Esophagus (tissue), 2 donors: ENCODE results near the gene CDKN2D. TPM values are rescaled to one million over a fixed set of nuclear protein-coding genes. Genes with fewer than 3 reads are reported as not detected.
A peak's percentile ranks its signal among the peaks of the same experiment; 100 is the strongest.
"Not testable (repeated sequence)": the region's sequence is repeated elsewhere in the genome, so short reads cannot be mapped to it uniquely, and the experiment has no call there.

Experiments
- H3K27ac ChIP-seq, 2 donors: one replicate each; pipeline ENCODE4 v1.5.1; 2013; ENCODE audit warnings: low read depth in 2 of 2, mild to moderate bottlenecking in 2 of 2, inconsistent platforms in 1 of 2, low read length in 1 of 2, moderate library complexity in 1 of 2
- H3K27me3 ChIP-seq, 2 donors: one replicate each; pipeline ENCODE4 v1.6.1; 2013; ENCODE audit warnings: low read length in 2 of 2, control low read depth in 1 of 2, mild to moderate bottlenecking in 1 of 2; ENCODE audit not compliant: insufficient read depth in 2 of 2, control insufficient read depth in 1 of 2
- H3K36me3 ChIP-seq, 2 donors: one replicate each; pipeline ENCODE4 v1.6.1; 2013; ENCODE audit warnings: low read length in 1 of 2; ENCODE audit not compliant: control insufficient read depth in 2 of 2, insufficient read depth in 2 of 2
- H3K4me1 ChIP-seq, 2 donors: one replicate each; pipeline ENCODE4 v1.6.1; 2013; ENCODE audit warnings: low read length in 1 of 2; ENCODE audit not compliant: control insufficient read depth in 2 of 2, insufficient read depth in 2 of 2
- H3K4me3 ChIP-seq, 2 donors: one replicate each; pipeline ENCODE4 v1.5.1; 2013; ENCODE audit warnings: low read length in 2 of 2, mild to moderate bottlenecking in 2 of 2, low read depth in 1 of 2, moderate library complexity in 1 of 2
- H3K9me3 ChIP-seq, 2 donors: one replicate each; pipeline ENCODE4 v1.6.1; 2013; ENCODE audit warnings: mild to moderate bottlenecking in 2 of 2, low read depth in 1 of 2, low read length in 1 of 2, moderate library complexity in 1 of 2; ENCODE audit not compliant: control insufficient read depth in 2 of 2, insufficient read depth in 1 of 2
- WGBS, 2 donors: extraction: QIAGEN DNeasy Blood & Tissue Kit; methylation state at CpG; one replicate each; pipeline ENCODE4 v1.1.7; 2013; 5-methylcytosine and 5-hydroxymethylcytosine counted together
- polyA plus RNA-seq, 2 donors: library from polyadenylated mRNA; stranded (reverse); fragments of 200-250 nt; gene quantifications; one replicate each; pipeline ENCODE4 v1.2.3, GENCODE V29; 2013
- donor health status: healthy with polysubstance abuse.
- donor health status: Bipolar disorder and iron deficiency.

Gene CDKN2D
- polyA plus RNA-seq, 2 donors, result 4.6 to 11.7 TPM

GRCh38 chr19:10526887-10527286, 41.9 kb downstream of the CDKN2D start:
- H3K27ac ChIP-seq, H3K4me1 ChIP-seq, H3K4me3 ChIP-seq, H3K36me3 ChIP-seq, H3K27me3 ChIP-seq, H3K9me3 ChIP-seq: not testable (repeated sequence)
- WGBS, 2 donors, result 88 to 92% methylated on average over 8 of the region's 8 CpGs

GRCh38 chr19:10525636-10526035, 43.1 kb downstream of the CDKN2D start:
- Histone ChIP-seq H3K4me3 (no peak overlapping the region), H3K36me3 (no peaks in the 10 kb centered on the region), H3K4me1 (peaks cover 0 to 4% of the 10 kb centered on the region in 2 donors), H3K9me3 (no peaks in the 10 kb centered on the region), H3K27ac (no peak overlapping the region), H3K27me3 (no peaks in the 10 kb centered on the region)
- 90 to 96% methylated on average over 7 of the region's 7 CpGs for WGBS, 2 donors

DNA sequence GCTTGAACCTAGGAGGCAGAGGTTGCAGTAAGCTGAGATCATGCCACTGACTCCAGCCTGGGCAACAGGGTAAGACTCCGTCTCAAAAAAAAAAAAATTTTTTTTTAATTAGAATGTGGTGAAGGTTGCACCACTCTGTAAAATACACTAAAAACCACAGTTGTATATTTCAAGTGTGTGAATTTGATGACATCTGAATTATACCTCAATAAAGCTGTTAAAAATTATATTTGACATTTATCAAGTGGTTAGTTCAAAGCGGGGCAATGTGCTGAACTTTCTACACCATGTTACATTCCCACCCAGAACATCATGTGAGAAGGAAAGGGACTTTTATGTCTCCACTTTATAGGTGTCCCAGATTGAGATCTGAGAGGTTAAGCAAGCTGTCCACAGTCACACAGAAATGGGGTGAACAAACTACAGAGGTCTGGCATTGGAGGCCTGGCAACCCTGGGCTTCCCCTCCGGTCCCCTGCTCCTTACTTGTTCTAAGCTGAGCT, 45.6 kb downstream of the CDKN2D start:
- Histone ChIP-seq H3K36me3 (no peaks in the 10 kb centered on the region), H3K27me3 (no peaks in the 10 kb centered on the region), H3K4me1 (peaks cover 4 to 13% of the 10 kb centered on the region in 2 donors), H3K9me3 (no peaks in the 10 kb centered on the region), H3K4me3 (no peak overlapping the region), H3K27ac (no peak overlapping the region)
- 70 to 76% methylated on average over 3 of the region's 3 CpGs for WGBS, 2 donors

DNA sequence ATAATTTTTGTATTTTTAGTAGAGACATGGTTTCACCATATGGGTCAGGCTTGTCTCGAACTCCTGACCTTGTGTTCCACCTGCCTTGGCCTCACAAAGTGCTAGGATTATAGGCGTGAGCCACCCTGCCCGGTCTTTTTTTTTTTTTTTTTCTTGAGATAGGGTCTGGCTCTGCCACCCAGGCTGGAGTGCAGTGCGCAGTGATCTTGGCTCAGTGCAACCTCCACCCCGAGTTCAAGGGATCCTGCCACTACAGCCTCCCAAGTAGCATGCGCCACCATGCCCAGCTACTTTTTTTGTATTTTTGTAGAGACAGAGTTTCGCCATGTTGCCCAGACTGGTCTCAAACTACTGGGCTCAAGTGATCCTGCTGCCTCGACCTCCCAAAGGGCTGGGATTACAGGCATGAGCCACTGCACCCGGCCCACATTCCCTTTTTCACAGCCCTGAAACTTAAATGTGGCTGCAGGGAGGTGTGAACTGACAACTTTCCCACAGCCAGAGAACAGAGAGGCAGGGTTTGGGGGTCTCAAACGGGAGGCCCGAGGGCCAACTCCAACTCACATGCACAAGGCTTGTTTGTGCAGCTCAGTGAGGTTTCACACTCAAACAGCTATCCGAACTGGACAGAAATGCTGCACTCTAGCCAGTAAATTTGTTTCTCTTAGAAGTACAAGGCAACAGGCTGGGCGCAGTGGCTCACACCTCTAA, 47.2 kb downstream of the CDKN2D start:
- H3K9me3 ChIP-seq, result no peaks in the 10 kb centered on the region
- WGBS, 2 donors, result 44 to 57% methylated on average over 12 to 13 of the region's 13 CpGs
- no peaks in the 10 kb centered on the region for H3K36me3 ChIP-seq
- peak overlapping the region; percentile 69 to 90 for H3K27ac ChIP-seq
- H3K4me1 ChIP-seq, result peaks cover 4 to 17% of the 10 kb centered on the region in 2 donors
- H3K27me3 ChIP-seq, result no peaks in the 10 kb centered on the region
- no peak overlapping the region for H3K4me3 ChIP-seq

DNA sequence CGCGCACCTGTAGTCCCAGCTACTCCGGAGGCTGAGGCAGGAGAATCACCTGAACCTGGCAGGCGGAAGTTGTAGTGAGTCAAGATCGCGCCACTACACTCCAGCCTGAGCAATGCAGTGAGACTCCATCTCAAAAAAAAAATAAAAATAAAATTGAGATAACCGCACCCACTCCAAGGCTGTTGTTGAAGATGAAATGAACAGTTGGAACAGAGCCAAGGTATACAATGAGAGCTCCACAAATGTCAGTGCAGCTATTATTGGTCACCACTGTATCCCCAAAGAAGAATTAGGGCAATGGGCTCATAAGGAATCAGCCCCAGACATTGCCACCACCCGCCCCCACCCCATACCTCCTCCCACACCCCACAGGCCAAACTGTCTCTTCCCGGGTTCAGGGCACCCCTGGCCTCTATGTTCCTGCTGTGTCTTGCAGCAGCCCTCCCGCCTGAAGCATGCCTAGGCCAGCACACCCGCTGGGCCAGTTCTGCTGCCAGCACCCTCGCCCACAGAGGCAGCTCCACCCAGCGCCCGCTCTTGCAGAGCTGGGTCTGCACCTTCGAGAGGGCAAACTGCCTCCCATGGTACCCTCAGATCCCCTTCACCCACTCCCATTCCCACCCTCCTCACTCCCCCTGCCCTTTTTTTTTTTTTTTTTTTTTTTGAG, 48.0 kb downstream of the CDKN2D start:
- H3K9me3 ChIP-seq, result no peaks in the 10 kb centered on the region
- no peak overlapping the region for H3K4me3 ChIP-seq
- no peaks in the 10 kb centered on the region for H3K27me3 ChIP-seq
- peaks cover 4 to 17% of the 10 kb centered on the region in 2 donors for H3K4me1 ChIP-seq
- peak overlapping the region; percentile 84 to 90 for H3K27ac ChIP-seq
- 50 to 62% methylated on average over 15 of the region's 15 CpGs for WGBS, 2 donors
- H3K36me3 ChIP-seq, result no peaks in the 10 kb centered on the region

- Histone ChIP-seq H3K4me3 (no peak overlapping the region), H3K36me3 (peaks cover 0 to 2% of the 10 kb centered on the region in 2 donors), H3K27ac (peak overlapping the region; percentile 88 to 90), H3K4me1 (peaks cover 4 to 25% of the 10 kb centered on the region in 2 donors), H3K27me3 (peaks cover 0 to 1% of the 10 kb centered on the region in 2 donors), H3K9me3 (no peaks in the 10 kb centered on the region)
- 60 to 61% methylated on average over 7 of the region's 7 CpGs for WGBS, 2 donors
Observed at GRCh38 chr19:10519421-10519820, 49.4 kb downstream of the CDKN2D start.

GRCh38 chr19:10518444-10519361, 50.1 kb downstream of the CDKN2D start:
- peaks cover 0 to 5% of the 10 kb centered on the region in 2 donors for H3K27me3 ChIP-seq
- peaks cover 0 to 9% of the 10 kb centered on the region in 2 donors for H3K36me3 ChIP-seq
- H3K4me1 ChIP-seq, result peaks cover 4 to 30% of the 10 kb centered on the region in 2 donors
- H3K4me3 ChIP-seq, result no peak overlapping the region
- 9 to 11% methylated on average over 33 of the region's 33 CpGs for WGBS, 2 donors
- H3K9me3 ChIP-seq, result peaks cover 0 to 4% of the 10 kb centered on the region in 2 donors
- H3K27ac ChIP-seq, result peak overlapping the region; percentile 88 to 90

DNA sequence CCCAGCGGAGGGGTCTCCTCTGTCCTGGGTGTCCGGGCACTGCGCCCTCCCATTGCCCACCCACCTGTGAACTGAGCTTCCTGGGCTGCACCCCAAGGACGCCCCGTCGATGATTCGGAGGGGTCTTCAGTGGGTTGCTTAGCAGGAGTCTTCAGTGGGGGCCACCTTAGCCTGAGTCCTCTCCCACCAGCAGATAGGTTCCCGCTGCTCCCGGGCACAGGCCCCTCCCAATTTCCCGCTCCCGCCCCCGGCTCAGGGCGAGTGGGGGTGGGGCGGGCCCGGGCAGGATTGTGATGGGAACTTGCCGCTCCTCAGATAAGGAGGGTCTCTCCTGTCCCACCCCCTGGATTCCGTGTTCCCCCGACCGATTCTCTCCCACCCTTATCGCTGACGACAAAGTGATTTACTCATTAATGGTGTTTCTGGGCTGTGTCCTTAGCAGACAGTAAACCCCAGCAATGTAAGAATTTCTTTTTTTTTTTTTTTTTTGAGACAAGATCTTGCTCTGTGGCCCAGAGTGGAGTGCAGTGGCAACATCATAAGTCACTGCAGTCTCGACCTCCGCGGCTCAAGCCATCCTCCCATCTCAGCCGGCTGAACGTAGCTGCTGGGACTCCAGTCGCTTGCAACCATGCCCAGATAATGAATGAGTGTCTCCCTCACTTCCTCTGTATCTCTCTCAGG, 50.9 kb downstream of the CDKN2D start:
- WGBS, 2 donors, result 1% methylated on average over 23 to 27 of the region's 27 CpGs
- Histone ChIP-seq H3K9me3 (peaks cover 0 to 4% of the 10 kb centered on the region in 2 donors), H3K27me3 (peaks cover 0 to 5% of the 10 kb centered on the region in 2 donors), H3K4me3 (peak overlapping the region; percentile 55 to 67), H3K27ac (peak overlapping the region; percentile 87 to 88), H3K36me3 (peaks cover 0 to 9% of the 10 kb centered on the region in 2 donors), H3K4me1 (peaks cover 4 to 30% of the 10 kb centered on the region in 2 donors)
